ENCODE measurements around the gene PLA2G12B. TPM values are rescaled to one million over a fixed set of nuclear protein-coding genes. Genes with fewer than 3 reads are reported as not detected.

PLA2G12B gene
- total and polyA plus RNA-seq, 2 of the 8 experiments (the other 6 are each of a cell fraction or from before 2014, with no cell fraction given), result not detected

DNA sequence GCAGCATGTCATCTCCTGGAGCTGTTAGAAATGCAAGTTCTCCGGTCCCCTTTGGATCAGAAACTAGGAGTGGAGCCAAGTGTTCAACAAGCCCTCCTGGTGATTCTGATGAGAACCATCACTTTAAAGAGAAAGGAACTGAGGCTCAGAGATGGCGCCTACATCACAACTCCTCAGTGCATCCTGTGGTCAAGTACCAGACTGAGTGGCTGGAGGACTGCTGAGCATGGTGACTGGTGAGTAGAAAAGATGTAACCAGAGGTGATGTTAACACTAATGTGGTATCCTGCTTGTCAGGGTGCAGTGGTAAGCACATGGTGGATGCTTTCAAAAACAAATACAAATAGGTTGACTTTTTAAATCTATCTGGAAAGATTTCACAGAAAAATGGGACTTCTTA is 64.5 kb downstream of the PLA2G12B start:
- Histone ChIP-seq H2BK15ac (ENCODE audit: low read length) (no peak overlapping the region), H4K5ac (ENCODE audit: insufficient read length, low read depth, low read length) (no peak overlapping the region), H4K20me1 (replicated peaks in 1 of 2; ENCODE audit: control insufficient read depth in 1 of 2, insufficient read depth in 2 of 2, low read length in 2 of 2) (no peaks in the 10 kb centered on the region), H3K79me2 (ENCODE audit: control insufficient read depth in 1 of 2, insufficient read depth in 2 of 2, low read length in 2 of 2) (no peaks in the 10 kb centered on the region), H3K9ac (replicated peaks in 1 of 4; ENCODE audit: extremely low read depth in 1 of 4, low read depth in 3 of 4, low read length in 3 of 4) (no peak overlapping the region), H2BK5ac (ENCODE audit: low read depth, low read length) (no peak overlapping the region), H3K23ac (ENCODE audit: insufficient read length) (no peak overlapping the region), H3K23me2 (ENCODE audit: low read depth, low read length) (no peaks in the 10 kb centered on the region), H2BK20ac (ENCODE audit: low read length) (no peak overlapping the region), H3K79me1 (ENCODE audit: low read depth, low read length) (no peaks in the 10 kb centered on the region), H2BK12ac (ENCODE audit: low read depth, low read length) (no peak overlapping the region), H3K4me1 (replicated peaks in 1 of 4; ENCODE audit: control insufficient read depth in 3 of 4, insufficient read depth in 4 of 4, low read length in 3 of 4) (peaks cover 3 to 18% (median 11%) of the 10 kb centered on the region in 4 experiments), H3K56ac (replicated peaks; ENCODE audit: insufficient read length, low read depth, low read length) (no peak overlapping the region), H3K27me3 (replicated peaks in 1 of 4; ENCODE audit: control insufficient read depth in 3 of 4, extremely low read depth in 1 of 4, insufficient read depth in 3 of 4, low read length in 3 of 4) (no peaks in the 10 kb centered on the region), H3K4me2 (ENCODE audit: insufficient read depth in 1 of 2, low read depth in 2 of 2, low read length in 2 of 2) (no peak overlapping the region), H2AFZ (ENCODE audit: low read length) (no peak overlapping the region), H3K14ac (ENCODE audit: insufficient read length) (no peak overlapping the region), H3K27ac (ENCODE audit: low read depth, low read length) (no peak overlapping the region), H4K91ac (replicated peaks; ENCODE audit: insufficient read length, low read length) (no peak overlapping the region), H3K36me3 (ENCODE audit: control insufficient read depth in 2 of 4, insufficient read depth in 4 of 4, low read length in 3 of 4) (peaks cover 0 to 14% (median 3%) of the 10 kb centered on the region in 4 experiments; a peak in 2 of 8 replicates), H4K8ac (ENCODE audit: extremely low read depth, insufficient read depth, low read length) (no peak overlapping the region), H2BK120ac (replicated peaks; ENCODE audit: low read depth, low read length) (no peak overlapping the region), H3K4ac (replicated peaks; ENCODE audit: insufficient read length, low read depth, low read length) (no peak overlapping the region), H3K4me3 (ENCODE audit: extremely low read depth in 1 of 4, insufficient read depth in 2 of 4, low read depth in 3 of 4, low read length in 4 of 4) (no peak overlapping the region), H3K18ac (ENCODE audit: extremely low read depth, low read length) (no peak overlapping the region), H3K9me3 (ENCODE audit: insufficient read depth in 2 of 2, low read depth in 1 of 2, low read length in 1 of 2) (no peaks in the 10 kb centered on the region), H2AK5ac (ENCODE audit: low read depth, low read length) (no peak overlapping the region)
- TF ChIP-seq CBX5 (IDR thresholded peaks at IDR 0.05; ENCODE audit: low read depth, low read length), result no peak
- FAIRE-seq (no peak), DNase-seq (ENCODE audit: low read depth in 1 of 2, low spot score in 2 of 2) (no peak)
- ChIA-PET CTCF (ENCODE audit: partially characterized antibody) (no interaction called here), POLR2A (ENCODE audit: partially characterized antibody) (interaction anchor here (0.7 to 1.6 kb wide), 2 partner anchors 9 to 526 kb away, joined by 3 to 5 read pairs; no protein-coding TSS in a partner anchor)
- 97% methylated on average over 2 of the region's 2 CpGs; no CpG with 5 or more reads in 1 of the 2 experiments for WGBS, 2 experiments (ENCODE audit: extremely low coverage in 1 of 2, insufficient coverage in 1 of 2, insufficient read length in 1 of 2, insufficient replicate concordance in 2 of 2, low coverage in 1 of 2, low lambda C conversion rate in 2 of 2, missing lambda C conversion rate in 1 of 2)

All from H1 (cell line).